ENCODE results near the gene STK17A.
"Not testable (repeated sequence)": the region's sequence is repeated elsewhere in the genome, so short reads cannot be mapped to it uniquely, and the experiment has no call there.

STK17A gene

DNA sequence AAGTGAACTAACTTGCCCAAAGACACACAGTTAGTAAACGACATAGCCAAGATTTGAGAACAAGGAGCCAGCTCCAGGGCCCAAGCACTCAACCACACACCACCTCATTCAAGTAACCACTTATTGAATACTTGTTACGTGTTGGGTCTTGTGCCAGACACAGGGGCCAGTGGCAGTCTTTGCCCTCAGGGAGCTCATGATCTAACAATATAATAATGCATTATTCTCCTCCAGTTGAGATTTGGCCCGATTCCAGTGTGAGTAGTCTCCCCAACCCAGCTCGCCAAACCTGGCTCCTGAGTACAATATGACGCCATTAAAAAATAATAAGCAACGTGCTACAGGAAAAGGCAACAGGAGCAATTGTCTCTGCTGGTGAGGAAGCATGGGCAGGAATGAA lies 14.4 kb upstream of the STK17A start:
- DNase-seq (ENCODE audit: low read depth in 3 of 3) = no peak

- DNase-seq (ENCODE audit: low read depth in 3 of 3) = no peak
These were observed 13.5 kb upstream of the STK17A start for GRCh38 chr7:43569424-43569823.

DNA sequence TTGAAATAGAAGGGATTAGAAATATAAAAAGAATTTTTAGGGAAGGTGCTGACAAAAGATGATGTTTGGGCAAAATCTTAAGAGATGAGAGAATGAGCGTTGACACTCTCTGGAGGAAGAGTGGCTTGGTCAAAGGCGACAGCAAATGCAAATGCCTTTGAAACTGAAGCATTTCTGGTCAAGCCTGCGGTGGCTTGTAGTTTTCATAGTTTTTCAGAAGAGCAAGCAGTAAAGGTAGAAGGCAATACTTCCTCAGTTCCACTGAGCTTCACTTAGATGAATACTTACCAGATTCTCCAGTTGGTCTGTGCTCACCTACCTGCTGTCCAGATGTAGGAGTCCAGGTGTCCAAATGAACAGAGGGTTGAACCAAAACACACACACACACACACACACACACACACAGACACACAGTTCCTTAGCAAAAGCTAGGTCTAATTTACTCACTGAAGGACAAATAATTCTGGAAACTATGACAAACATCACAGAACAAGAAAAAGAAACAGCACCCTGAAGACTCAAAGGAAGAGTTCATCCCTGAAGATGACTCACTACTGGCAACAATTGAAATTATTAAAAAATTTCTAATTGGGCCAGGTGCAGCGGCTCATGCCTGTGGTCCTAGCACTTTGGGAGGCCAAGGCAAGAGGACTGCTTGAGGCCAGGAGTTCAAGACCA lies 12.1 kb upstream of the STK17A start:
- DNase-seq (ENCODE audit: low read depth in 3 of 3) = no peak

DNA sequence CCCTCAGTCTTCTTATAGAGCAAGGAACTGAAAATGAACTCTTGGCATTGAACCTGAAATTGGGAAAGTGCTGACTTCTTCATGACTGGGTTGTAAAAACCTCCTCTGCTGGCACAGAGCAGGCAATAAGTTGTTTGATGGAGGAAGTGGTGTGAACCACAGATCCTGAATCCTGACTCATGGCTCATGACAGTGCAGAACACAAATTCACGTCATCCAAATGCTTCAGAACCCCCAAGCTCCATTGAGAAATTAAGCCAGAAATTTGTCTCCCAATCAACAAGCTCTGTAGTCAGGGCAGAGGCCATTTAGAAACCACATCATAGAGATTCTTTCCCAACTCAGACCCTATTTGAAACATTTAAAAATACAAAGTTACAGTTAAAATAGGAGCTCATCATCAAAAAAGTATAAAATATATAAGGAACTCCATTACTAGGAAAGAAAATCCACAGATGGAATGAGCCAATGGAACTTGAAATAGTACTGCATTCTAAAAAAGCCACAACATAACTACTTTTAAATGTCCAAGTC lies 10.3 kb upstream of the STK17A start:
- DNase-seq (ENCODE audit: low read depth in 3 of 3) = peak in 1 of 3 donors; percentile 27

DNA sequence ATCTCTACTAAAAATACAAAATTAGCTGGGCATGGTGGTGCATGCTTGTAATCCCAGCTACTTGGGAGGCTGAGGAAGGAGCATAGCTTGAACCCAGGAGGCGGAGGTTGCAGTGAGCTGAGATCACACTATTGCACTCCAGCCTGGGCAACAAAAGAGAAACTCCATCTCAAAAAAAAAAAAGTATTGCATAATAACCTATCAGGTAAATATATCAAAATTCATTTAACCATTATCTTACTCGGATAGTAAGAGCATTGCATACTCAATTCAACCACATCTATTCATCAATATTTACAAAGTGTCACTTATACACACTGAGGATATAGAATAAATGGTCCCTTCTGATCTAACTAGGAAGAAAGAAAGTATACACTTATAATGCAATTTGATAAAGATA lies 9.1 kb upstream of the STK17A start:
- not testable (repeated sequence) for DNase-seq (ENCODE audit: low read depth in 3 of 3)

DNA sequence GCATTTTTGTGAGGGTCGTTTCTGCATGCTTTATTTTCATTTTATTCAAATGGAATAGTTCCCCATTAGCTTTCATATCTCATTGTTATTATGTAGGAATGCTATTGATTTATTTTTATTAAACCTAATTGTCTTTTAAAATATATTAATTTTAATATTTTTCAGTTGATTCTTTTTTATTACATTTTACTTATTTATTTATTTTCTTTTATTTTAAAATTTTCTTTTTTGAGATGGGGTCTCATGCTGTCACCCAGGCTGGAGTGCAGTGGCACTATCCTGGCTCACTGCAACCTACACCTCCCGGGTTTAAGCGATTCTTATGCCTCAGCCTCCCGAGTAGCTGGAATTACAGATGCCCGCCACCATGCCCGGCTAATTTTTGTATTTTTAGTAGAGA lies 7.4 kb upstream of the STK17A start:
- no peak for DNase-seq (ENCODE audit: low read depth in 3 of 3)

GRCh38 chr7:43576241-43576640 lies 6.7 kb upstream of the STK17A start:
- DNase-seq (ENCODE audit: low read depth in 3 of 3) = no peak

DNA sequence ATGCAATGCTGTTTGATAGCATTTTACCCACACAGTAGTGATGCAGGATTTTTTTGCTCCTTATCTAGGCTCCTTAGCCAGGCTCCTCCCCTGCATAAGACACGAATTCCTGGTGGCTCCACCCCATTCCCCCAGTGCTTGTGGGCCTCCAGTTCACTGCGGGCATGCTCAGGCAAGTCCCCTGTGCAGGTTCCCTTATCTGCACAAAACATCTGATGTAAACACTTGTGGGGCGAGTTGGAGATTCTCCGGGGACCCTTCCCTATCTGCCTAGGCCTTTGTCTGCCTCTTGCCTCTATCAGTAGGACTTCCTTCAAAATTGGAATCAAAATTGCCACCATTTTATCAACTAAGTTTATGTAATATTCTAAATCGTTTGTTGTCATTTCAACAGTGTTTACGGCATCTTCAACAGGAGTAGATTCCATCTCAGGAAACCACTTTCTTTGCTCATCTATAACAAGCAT lies 5.4 kb upstream of the STK17A start:
- DNase-seq (ENCODE audit: low read depth in 3 of 3) = no peak

GRCh38 chr7:43583424-43584194 lies 701 bp downstream of the STK17A start:
- peak; percentile 31 to 48 (median 40) for DNase-seq (ENCODE audit: low read depth in 3 of 3)

GRCh38 chr7:43584195-43584586 lies 1.3 kb downstream of the STK17A start:
- DNase-seq (ENCODE audit: low read depth in 3 of 3) = no peak

DNA sequence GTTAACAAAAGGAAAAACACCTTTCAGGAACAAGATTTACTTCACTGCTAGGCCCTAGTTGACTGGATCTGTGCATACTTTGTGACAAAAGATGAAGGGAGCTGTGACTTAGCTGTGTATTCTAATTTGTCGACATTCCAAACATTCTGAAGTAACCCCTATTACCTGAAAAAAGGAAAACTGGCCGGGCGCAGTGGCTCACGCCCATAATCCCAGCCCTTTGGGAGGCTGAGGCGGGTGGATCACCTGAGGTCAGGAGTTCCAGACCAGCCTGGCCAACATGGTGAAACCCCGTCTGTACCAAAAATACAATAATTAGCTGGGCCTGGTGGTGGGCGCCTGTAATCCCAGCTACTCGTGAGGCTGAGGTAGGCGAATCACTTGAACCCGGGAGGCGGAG lies 1.8 kb downstream of the STK17A start:
- not testable (repeated sequence) for DNase-seq (ENCODE audit: low read depth in 3 of 3)

DNA sequence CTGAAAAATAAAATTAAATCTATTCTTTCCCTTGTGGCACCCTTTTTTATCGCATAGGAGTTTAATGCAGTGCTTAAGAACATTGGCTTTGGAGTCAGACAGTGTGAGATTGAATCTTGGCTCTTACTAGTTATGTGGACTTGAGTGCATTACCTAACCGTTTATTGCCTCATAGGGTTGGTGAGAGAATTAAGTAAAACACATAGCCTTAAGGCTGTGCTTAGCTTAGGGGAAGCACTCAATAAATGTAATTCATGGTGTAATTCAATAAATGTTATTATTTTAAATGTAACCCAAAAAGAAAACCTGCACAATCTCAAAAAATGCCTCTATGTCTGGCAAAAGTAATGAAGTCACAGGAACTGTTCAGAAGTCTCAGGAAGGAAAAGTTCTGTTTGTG lies 2.7 kb downstream of the STK17A start:
- DNase-seq (ENCODE audit: low read depth in 3 of 3) = no peak

GRCh38 chr7:43586251-43586900 lies 3.5 kb downstream of the STK17A start:
- DNase-seq (ENCODE audit: low read depth in 3 of 3) = no peak

- DNase-seq (ENCODE audit: low read depth in 3 of 3) = no peak
These were observed 5.7 kb downstream of the STK17A start for GRCh38 chr7:43588477-43589132.

GRCh38 chr7:43589133-43589478 lies 6.2 kb downstream of the STK17A start:
- no peak for DNase-seq (ENCODE audit: low read depth in 3 of 3)

- DNase-seq (ENCODE audit: low read depth in 3 of 3) = no peak
These were observed 6.8 kb downstream of the STK17A start for GRCh38 chr7:43589728-43590127.

- peak in 1 of 3 donors; percentile 38 for DNase-seq (ENCODE audit: low read depth in 3 of 3)
These were observed 8.1 kb downstream of the STK17A start for GRCh38 chr7:43590862-43591557.

DNA sequence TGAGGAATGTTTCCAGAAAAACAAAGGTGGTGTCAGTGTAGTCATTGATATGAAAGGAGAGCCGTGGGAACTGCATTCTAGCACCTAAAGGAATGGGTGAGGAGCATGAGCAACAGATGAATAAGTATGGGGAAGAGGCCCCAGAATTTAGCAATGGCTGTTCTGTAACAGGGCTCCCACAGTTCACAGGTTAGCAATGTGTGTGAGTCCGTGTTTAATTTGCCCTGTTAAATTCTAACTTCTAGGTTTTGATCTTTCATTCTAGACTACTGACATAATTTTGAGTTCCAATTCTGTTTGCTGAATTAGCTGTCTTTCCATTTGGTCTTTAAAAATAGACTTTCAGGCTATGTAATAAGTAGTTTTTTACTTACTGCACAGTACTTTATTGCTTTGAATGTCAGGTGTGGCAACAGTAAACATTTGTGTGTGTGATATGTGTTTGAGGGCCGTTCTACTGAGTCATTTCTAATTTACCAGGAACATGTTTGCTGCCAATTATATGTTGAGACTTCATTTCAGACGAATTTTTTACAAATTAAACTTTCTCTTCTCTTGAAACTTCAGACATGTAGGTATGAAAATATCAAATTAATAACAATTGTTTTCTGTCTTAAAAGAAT lies 8.8 kb downstream of the STK17A start:
- no peak for DNase-seq (ENCODE audit: low read depth in 3 of 3)

GRCh38 chr7:43592326-43592725 lies 9.4 kb downstream of the STK17A start:
- DNase-seq (ENCODE audit: low read depth in 3 of 3) = no peak

DNA sequence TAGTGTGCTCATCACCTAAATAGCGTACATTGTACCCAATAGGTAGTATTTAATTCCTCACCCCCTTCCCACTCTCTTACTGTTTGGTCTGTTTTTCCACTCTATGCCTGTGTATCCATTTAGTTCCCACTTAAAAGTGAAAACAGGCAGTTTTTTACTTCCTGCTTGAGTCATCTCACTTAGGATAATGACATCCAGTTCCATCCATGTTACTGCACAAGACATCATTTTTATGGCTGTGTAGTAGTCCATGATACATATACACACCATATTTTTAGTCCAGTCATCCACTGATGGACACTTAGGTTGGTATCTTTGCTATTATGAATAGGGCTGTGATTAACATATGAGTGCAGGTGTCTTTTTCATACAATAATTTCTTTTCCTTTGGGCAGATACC lies 10.1 kb downstream of the STK17A start:
- DNase-seq (ENCODE audit: low read depth in 3 of 3) = no peak

DNA sequence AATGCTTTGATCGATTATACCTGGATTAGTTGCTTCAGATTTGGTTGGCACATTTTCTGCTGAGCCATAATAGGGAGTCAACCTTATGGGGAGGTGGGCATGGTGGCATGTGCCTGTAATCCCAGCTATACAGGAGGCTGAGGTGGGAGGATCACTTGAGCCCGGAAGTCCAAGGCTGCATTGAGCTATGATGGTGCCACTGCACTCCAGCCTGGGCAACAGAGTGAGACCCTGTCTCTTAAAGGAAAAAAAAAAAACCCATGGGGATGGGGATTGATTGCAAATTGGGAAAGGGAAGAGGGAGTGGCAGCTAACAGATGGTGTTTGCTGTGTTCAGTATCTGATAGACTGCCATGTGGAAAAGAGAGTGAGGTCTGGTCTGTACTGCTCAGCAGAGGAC lies 11.1 kb downstream of the STK17A start:
- no peak for DNase-seq (ENCODE audit: low read depth in 3 of 3)
